ENCODE measurements around the gene LRRK1.

DNA sequence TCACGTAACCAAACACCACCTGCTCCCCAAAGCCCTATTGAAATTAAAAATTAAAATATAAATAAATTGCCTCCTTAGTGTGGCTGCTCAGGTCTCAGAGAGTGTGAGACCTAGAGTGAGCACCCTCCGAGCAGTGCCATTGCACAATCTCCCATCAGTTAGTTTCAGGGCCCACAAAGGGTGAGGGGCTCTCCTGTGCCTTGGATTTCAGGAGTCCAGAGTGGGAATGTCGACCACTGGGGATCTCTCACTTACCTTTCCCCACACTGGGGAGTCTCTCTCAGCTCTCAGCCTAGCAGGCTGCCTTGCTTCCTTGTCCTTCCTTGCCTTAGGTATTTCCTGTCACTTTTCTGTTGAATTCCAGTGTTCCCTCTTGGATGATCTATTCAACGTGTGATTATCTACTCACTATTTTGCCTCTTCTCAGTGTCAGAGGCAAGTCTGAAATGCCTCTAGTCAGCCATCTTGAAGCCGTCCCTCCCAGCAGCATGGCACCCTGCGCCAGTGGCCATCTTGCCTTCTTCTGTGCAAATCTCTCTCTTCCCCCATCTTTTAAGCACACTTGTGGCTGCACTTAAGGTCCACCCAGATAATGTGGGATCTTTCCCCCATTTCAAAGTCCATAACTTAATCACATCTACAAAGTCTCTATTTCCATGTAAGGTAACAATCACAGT is 119.3 kb downstream of the LRRK1 start:
- TF ChIP-seq POLR2A (IDR thresholded peaks at IDR 0.05; ENCODE audit: low read depth, low read length) (no peak), POLR2AphosphoS5 (IDR thresholded peaks at IDR 0.05; ENCODE audit: low read depth, low read length) (no peak), TAF1 (IDR thresholded peaks at IDR 0.05; ENCODE audit: low read depth, low read length) (no peak)

Measured in GM12891 (cell line).